T-helper 9 cell (primary cell): ENCODE results near the gene GBX2.

ENCODE experiments used
- DNase-seq: peaks from one replicate; pipeline ENCODE4 v3.0.0-alpha.2; 2020

GBX2 gene

DNA sequence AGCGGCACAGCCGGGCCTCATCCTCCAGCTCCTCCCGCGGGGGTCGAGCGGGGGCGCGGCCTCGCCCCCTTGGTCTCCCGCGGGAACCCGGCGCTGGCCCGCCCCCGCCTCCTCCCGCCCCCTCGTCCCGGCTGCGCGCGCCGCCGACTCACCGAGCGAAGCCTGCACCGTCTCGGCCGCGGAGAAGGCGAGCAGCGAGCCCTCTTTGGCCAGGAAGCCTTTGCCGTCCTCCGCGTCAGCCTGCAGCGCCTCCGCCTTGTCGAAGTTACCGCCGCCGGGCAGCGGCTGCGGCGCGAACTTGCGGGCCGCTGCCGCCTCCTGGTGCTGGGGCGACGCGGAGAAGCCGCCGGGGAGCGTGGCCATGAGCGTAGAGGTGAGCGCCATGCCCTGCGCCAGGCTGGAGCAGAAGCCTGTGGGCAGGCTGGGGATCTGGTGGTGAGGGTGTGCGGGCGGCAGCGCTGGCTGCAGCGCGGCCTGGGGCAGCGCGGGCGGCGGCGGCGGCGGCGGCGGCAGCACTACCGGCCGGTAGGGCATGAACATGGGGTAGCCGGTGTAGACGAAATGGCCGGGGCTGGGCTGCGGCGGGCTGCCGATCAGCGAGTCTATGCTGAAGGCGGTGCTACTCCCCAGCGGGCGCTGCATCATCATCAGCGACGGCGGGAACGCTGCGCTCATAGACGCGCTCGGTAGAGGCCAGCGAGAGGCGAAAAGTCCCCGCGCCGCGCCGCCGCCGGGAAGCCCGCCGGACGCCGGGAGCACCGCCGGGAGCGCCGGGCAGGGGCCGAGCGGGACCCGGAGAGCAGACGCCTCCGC, 683 bp downstream of the GBX2 start:
- DNase-seq: no peak

DNA sequence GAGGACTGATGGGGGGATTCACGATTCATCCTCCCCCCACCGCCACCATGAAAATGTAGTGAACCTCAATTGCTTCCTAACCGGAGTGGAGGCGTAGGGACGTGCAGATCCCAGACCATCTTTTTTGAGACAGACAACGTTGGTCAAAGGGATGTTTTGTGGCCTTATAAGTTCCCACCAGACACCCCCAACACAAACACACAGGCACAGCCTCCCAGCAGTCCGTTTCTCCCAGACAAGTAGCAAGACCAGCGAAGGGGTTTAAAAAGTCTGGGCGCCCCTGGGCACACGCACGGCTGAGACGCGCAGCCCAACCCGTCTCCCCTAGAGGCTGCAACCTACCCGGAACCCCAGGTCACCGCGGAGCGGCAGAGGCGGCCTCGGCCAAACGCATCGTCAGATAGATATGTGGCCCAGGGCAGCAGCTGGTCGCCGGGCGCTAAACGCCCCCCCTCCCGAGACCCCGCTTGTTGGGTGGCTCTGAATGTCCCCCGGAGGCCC, 1.3 kb downstream of the GBX2 start:
- no peak for DNase-seq

DNA sequence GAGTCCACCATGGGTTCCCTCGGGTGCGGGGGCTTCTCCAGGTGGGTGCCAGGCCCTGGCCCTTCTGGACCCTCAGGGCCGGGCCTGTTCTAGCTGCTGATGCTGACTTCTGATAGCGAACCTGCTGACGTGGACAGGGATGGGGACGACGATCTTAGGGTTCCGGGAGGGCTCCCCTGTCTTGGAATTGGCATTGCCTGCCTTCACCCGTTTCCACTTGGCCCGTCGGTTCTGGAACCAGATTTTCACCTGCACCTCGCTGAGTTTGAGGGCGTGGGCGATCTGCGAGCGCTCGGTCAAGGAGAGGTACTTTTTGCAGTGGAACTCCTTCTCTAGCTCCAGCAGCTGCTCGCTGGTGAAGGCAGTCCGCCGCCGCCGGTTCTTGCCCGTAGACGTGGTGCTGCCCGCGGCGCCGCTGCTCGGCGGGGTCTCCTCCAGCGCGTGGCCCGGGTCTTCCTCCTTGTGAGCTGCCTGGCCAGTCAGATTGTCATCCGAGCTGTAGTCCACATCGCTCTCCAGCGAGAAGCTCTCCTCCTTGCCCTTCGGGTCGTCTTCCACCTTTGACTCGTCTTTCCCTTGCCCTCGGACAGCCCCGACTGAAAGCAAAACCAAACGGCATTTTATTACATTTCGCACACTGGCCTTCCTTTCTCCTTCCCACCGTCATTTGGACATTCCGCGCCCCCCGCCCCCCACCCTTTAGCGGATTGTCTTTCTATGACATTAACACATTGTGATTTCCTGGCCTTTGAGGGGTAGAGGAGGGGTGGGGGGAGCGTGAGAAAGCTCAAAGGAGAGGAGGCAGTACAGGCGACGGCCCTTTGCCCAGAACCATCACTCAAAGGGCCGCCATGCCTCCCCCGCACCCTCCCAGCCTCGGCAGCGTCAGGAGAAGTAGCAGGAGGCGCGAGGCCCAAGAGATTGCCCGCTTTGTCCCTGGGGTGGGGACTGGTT, 2.1 kb downstream of the GBX2 start:
- no peak for DNase-seq

DNA sequence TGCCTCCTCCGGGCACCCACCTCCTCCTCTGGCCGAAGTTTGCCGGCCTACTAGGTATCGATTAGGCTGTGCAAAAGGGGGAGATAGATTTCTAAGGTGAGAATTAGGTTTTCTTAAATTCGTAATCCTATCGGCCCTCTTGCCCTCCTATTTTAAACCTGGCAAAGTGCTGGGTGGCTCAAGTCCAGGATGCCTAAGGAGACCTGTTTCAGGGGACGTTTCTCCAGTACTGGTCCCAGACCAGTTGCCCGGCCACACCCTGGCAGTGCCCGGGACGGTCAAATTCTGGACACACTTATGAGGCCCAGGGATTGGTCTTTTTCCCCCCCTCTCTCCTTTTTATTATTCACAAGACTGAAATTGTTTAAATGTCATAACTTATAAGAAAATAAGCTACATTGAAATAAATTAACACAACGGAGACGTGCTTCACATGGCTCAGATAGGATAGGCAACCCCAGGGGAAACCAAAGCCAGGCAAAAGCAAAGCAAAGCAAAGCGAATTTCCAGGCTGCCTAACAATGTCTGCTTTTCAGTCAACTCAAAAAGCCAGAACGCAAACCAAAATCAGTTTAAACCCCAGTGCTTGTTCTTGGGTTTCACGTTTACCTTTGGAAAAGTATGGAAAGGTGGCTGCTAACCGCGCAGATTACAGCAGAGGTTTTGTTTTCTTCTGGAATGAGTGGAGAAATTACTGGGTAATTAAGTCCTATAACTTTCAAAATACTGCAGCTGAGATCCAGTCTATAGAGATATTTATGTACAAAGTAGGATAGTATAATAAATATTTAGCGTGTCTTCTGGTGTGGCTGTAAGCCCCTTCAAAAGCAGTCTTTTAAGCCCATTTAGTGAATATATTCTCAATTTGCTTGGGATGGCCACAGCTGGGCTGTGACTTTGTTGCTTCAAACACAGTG, 3.0 kb downstream of the GBX2 start:
- DNase-seq: no peak

DNA sequence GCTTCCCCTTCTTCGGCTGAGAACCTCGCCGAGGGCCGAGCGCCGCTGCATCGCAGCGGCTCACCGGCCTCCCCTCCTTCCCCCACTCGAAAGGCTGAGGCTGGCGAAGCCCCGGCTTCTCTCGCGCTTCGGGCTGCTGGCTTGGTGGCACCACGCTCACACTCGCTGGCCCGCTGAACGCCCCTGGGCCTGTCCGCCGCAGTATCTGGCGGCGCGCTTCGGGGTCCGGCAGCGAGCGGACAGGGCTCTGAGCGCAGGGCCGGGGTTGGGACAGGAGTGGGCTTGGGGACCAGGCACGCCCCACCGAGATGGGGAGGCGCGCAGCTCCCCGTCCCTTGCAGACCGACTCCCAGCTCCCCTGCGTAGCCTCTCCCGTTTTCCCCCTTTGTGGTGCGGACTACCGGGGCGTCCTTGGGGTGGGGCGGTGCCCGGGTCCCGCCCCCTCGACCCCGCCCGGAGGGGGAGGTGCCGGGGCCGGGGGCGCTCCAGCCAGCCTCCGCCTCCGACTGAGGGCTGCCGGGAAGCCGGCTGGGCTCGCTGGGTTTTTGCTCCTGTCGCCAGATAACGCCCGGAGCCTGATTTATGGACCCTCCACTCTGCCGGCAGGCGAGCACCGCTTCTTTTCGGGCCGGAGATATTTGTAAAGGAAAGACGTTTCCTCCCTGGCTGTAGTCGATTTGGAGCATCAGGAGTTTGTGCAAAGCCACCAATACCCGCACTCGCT, 3.8 kb downstream of the GBX2 start:
- DNase-seq: no peak

DNA sequence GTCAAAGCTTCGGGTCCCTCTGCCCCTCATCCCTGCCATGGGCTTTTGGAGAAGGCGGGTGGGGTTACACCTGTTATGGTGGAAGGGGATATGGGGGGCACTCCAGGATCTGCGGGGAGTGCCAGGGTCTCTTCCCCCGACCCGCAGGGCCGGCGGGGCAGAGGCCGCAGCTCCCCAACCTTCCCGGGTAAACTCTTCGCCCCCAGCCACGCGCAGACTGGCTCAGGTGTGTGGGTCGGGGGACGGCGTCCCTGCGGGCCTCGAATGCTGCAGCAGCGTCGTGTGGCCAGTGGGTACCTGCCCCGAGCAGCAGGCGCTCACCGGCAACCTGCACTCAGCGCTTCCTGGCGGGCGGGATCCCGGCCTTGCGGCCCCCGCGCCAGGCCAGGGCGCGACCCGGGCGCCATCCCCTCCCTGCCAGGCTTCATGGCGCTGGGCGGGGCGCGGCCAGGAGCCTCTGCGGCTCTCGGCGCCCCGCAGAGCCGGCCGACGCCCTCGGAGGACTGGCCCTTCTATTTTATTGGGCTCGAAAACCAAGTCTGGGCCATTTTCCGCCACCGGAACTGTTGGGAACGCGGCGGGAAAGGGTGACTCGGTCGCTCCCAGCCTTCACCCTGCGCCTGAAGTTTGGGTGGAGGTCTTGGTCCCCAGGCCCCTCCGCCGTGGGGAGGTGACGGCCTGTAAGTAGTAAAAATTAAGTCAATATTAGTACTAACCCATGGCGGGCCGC, 4.5 kb downstream of the GBX2 start:
- DNase-seq: no peak

DNA sequence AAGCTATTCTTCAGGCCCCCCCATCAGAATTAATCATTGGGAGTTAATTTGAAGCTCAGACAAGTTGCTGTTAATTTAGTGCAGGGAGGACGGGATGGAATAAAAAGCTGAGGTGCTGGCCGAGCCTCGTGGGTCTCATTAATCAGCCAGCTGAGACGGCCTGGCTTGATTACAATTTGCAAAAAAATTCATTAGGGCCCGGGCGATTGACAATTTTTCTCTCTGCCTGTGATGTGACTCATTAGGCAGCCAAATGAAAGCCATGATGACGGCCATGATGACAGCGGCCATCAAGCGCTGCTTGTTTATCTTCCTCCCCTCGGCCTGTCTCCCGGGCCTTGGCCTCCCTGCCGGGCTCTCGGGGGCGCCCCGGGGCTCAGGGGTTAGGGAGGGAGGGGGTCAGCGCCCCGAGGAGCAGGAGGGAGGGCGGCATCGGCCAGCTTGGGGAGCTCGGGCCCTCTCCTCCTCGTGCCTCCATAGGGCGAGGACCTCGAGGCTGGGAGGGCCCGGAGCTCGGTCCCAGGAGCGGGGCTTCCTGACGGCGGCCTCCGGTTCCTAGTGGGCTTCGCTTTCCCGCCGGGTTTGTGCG, 5.2 kb downstream of the GBX2 start:
- no peak for DNase-seq

DNA sequence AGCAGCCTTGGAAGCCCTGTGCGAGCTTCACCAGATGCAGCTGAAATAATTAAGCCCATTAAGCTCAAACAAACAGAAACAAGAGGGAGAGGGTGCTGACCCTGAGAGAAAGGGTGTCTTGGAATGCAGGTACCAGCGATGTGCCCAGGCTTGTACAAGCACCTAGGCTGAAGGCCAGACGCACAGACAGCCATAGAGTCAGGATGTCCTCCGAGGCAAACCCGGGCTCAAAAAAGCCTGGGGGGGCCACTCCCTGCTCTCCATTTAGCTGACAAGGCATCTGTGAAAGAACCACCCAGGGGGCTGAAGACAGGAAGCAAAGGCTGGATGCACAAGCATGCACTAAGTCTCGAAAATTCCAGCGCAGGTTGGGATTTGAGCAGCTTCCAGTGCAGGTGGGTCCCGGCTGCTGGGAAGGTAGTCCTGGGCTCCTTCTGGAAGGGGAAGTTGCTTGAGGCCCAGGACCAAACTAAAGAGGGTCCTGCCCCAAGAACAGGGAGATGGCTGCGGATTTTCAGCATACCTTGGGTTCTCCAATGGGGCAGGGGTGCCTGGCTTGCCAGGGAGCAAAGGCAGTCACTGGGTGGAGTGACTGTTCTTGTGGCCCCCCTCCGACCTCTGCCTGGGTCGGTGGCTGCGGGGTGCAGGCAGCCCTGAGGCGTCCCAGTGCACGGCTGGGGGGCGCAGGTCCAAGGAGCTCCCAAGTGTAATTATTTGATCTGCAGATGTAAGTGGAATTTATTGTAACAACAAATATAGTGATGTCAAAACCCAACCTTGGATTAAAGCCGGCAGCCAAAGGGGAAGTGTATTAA, 5.9 kb downstream of the GBX2 start:
- DNase-seq: no peak

DNA sequence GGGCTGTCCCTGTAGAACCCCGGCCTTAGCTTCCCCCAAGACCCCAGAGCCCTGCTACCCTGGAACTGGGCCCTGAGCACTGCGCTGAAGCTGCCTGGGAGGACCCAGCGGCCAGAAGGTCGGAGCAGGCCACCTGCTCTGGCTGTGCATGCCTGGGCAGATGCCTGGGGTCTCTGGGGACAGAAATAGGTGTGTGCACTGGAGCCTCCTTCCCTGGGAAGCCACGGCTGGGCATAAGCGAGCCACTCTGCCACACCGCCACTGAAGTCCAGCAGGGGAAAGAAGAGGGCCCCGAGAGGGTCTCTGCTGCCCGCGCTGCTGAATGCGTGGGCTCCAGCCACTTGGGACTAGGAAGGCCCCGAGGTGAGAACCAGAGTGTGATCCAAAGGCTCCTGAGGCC, 6.7 kb downstream of the GBX2 start:
- no peak for DNase-seq

DNA sequence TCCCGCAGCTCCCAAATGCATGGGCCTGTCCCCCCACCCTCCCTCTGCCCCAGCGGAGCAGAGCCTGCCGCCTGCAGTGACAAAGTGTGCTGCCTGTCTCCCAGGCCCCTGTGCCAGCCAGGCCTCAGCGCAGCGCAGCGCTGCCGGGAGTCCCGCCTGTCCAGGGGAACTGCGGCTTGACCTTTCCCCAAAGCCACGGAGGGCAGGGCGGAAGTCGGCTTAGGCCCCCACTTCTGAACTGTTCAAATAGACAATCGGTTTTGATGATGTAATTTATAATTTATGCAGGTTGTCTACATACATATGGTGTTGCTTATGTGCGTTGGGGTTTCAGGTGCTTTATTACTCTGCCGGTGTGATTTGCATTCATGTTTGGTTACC, 7.1 kb downstream of the GBX2 start:
- DNase-seq: no peak

DNA sequence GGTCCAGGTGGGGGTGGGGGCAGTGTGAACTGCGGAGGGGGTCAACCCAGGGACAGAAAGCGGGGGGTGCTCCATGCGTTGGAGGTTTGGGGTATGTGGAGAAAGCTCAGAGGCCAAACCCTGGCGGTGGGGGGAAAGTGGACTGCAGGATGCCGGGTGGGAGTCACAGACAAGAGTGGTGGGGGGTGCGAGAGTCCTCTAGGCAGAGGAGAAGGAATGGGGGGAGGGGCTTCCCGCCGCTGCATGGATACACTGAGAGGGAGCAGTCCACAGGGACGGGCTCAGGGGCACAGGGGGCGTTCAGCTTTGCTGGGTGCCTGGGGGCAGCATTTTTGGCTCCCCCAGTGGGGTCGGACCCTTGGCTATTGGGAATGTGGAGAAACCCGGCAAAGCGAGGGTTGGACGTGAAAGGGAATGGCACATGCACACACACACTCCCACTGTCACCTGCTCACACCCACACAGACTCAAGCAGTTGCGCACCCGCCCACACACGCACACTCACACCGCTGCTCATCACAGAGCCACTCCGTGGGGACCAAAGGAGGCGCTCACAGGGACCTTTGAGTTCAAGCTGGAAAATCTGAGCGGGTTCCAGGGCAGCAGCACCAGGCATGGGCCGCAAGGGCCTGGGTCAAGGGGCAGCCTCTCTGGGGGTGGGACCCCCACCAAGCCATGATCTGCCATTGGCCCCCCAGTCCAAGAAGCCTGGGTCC, 7.7 kb downstream of the GBX2 start:
- no peak for DNase-seq

DNA sequence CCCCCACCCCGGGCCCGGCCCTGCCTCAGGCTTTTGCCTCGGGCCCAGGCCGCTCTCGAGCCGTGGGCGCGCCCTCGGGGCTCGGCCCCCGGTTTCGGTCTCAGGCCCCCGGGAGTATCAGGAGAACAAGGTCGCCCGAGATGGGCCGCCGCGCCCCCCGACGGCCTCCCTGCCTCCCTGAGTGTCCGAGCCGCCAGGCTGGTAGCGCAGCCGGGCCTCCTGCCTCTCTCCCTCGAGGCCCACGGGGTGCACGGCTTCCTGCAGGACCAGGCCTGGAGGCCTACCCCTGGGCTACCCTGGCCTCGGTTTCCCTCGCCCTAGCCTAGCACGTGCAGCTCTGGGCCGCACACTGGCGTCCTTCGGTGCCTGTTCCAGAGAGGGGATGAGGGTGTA, 8.4 kb downstream of the GBX2 start:
- no peak for DNase-seq

DNA sequence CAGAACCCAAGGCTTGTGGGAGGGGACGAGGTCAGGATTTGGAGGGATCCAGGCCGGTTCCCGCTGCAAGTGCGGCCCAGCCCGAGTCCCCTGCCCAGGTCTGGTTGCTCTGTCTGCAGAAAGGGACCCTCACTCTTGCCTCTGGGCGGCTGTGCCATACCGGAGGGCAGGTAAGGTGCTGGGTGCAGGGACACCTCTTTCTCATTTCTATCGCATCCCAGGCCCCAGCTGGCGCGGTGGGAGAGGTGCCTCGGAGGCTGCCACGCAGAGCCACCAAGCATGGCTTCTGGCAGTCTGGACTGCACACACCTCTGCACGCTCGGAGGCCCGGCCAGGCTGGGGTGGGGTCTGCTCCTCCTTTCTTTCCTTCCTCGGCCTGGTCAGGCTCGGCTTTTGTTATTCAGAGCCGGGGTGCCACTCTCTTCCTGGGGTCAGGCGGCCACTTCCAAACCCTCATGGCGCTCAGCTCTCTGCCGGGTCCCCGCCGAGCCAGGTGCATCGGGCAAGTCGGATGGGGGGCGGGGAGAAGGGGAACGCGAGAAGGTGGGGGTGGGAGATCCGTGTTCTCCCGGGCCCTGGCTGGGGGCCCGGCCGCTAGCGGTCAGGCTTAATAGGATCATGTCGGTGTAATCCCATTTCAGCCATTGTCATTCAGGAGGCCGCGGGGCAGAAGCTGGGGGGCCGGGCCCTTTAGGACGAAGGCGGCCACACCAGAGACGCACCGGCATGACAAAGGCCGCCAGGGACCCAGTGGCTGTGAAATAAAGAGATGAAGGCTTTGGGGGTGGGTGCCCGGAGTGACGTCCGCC, 9.0 kb downstream of the GBX2 start:
- no peak for DNase-seq

DNA sequence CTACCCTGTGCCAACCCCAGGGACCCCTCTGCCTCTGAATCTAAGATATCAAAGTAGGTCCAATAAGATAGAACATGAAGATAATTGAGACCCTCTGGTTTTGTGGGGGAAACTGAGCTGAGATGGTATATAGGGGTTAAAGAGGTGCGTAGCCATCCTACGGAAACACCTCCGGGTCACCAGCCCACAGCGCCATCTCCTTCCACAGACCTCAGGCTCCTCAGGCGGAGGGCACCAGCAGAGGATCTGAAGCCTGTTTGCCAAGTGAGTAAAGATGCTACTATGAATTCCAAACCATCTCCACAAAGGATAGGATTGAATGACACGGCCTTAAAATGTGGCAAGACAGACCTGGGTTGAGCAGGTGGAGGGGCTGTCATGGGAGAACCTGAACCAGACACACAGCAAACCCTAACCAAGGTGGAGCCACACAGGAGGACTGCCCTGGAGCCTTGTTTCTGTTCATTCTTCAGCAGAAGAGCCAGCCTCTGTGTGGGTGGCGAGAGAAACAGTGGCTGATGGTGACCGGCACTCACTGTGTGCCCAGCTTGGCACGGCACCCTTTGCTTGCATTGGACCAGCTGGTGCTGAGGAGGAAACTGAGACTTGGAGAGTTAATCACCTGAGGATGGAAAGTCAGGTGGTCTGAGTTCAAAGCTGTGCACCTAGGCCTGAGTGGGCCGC, 10.2 kb downstream of the GBX2 start:
- no peak for DNase-seq

DNA sequence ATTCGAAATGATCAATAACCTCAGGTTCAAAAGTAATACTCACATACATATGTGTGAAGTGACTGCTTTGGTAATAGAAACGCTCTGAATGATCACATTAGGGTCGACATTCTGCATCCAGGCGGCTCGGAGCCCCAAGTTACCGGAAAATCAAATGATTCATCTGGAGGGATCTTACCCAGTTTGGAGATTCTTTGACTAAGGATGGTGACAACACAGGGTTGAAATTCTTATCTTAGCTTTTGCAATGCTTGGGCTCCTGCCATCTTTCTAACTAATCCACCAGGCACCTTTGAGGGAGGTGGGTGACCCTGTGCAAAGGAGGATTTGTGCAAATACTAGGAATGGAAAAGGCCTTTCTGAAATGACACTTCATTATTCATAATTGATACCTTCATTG, 10.8 kb downstream of the GBX2 start:
- DNase-seq: no peak

DNA sequence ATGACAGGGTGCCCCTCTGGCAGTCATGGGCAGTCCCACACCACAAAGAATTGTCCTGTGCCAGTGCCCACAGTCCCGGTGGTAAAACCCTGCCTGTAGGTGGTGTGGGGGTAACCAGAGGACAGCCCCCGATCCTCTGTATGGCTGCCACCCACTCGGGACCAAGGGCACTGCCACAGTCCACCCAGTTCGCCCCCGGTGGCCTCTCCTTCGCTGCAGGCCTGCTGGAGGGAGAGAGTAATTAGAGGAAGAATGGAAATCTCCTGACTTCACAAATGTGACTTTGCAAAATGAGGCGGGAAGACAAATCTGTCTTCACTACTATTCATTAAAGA, 11.4 kb downstream of the GBX2 start:
- no peak for DNase-seq

DNA sequence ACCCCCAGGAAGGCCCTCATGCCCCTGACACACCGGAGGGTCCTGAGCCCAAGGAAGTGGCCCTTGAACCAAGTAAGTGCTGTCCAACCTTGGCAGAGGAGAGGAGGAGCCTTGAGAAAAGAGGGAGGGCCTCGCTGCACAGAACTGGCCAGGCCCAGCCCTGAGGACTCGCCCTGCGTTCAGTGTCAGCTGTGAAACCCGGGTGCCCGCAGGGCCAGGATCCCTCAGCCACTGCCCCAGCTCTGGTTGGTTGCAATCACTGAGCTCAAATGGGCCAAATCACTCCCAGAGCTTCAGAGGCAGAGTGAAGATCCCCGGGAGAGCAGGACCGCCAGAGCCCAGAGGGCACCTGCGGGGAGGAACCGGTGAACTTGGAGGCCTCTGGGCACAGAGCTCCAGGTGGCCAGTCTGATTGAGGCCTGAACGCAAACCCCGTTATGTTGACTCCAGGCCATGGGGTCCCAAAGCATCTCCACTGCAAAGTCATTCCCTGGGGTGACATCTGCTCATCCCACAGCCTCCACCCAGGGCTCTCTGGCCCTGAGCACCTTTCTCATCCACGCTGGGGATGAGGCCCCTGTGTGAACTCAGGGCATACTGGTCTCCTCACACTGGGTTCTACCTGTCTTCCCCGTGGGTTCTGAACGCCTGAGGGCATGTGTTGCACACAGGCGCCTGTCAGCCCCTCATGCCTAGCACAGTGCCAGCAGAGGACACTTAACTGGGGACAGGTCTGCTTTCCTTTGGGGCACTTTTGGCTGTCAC, 11.9 kb downstream of the GBX2 start:
- DNase-seq: no peak
